ENCODE results near the gene PTPRR.

DNA sequence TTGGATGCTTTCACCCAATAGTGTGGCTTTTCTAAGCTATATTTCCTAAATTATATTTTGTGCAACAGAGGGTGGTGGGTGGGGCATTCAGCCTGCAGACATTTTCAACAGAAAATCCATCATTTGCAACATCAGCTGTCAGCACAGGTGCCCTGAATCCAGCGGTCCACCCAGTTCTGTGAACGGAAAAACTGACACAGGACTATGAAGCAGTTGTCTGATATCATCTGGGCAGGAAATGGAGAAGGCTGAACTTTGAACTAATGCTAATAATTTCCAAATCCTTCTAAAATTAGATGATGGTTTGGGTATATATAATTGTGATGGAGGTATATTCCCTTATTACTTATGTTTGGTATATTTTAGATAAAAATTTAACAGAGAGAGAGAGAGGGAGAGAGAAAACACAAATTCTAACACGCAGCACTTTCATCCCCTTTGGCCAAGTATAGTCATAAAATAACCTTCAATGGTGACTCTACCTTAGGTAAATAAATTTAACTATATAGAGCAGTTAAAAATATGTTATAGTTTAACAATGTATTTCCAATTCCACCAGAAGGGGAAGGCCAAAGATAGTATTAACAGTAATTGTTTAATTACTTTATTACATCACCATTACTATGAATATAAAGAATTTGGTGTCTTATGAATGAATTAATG is 225.0 kb downstream of the PTPRR start:
- TF ChIP-seq, protein P1, sequence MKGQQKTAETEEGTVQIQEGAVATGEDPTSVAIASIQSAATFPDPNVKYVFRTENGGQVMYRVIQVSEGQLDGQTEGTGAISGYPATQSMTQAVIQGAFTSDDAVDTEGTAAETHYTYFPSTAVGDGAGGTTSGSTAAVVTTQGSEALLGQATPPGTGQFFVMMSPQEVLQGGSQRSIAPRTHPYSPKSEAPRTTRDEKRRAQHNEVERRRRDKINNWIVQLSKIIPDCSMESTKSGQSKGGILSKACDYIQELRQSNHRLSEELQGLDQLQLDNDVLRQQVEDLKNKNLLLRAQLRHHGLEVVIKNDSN (IDR thresholded peaks at IDR 0.05), result no peak
- TF ChIP-seq, protein P2, sequence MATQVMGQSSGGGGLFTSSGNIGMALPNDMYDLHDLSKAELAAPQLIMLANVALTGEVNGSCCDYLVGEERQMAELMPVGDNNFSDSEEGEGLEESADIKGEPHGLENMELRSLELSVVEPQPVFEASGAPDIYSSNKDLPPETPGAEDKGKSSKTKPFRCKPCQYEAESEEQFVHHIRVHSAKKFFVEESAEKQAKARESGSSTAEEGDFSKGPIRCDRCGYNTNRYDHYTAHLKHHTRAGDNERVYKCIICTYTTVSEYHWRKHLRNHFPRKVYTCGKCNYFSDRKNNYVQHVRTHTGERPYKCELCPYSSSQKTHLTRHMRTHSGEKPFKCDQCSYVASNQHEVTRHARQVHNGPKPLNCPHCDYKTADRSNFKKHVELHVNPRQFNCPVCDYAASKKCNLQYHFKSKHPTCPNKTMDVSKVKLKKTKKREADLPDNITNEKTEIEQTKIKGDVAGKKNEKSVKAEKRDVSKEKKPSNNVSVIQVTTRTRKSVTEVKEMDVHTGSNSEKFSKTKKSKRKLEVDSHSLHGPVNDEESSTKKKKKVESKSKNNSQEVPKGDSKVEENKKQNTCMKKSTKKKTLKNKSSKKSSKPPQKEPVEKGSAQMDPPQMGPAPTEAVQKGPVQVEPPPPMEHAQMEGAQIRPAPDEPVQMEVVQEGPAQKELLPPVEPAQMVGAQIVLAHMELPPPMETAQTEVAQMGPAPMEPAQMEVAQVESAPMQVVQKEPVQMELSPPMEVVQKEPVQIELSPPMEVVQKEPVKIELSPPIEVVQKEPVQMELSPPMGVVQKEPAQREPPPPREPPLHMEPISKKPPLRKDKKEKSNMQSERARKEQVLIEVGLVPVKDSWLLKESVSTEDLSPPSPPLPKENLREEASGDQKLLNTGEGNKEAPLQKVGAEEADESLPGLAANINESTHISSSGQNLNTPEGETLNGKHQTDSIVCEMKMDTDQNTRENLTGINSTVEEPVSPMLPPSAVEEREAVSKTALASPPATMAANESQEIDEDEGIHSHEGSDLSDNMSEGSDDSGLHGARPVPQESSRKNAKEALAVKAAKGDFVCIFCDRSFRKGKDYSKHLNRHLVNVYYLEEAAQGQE (IDR thresholded peaks at IDR 0.05; ENCODE audit: low read depth), result no peak
- TF ChIP-seq, protein P3, sequence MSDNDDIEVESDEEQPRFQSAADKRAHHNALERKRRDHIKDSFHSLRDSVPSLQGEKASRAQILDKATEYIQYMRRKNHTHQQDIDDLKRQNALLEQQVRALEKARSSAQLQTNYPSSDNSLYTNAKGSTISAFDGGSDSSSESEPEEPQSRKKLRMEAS (IDR thresholded peaks at IDR 0.05), result no peak
- TF ChIP-seq RAD21 (IDR thresholded peaks at IDR 0.05; ENCODE audit: low read depth), result no peak
- TF ChIP-seq CREB1 (IDR thresholded peaks at IDR 0.05; ENCODE audit: low read depth), result no peak
- no peak for TF ChIP-seq TAF1 (IDR thresholded peaks at IDR 0.05; ENCODE audit: low read depth)
- TF ChIP-seq EP300 (IDR thresholded peaks at IDR 0.05; ENCODE audit: borderline replicate concordance), result no peak
- TF ChIP-seq FOXM1 (IDR thresholded peaks at IDR 0.05; ENCODE audit: borderline replicate concordance, low read depth), result no peak
- no peak for TF ChIP-seq CEBPB (IDR thresholded peaks at IDR 0.05)
- no peak for TF ChIP-seq YY1 (IDR thresholded peaks at IDR 0.05; ENCODE audit: low read depth)
- TF ChIP-seq ZBTB7A (IDR thresholded peaks at IDR 0.05; ENCODE audit: low read depth), result no peak

Data from Ishikawa (cell line).